ENCODE measurements around the gene IFT57.

Gene IFT57

GRCh38 chr3:108218811-108219210 lies 3.4 kb downstream of the IFT57 start:
- DNase-seq = no peak

GRCh38 chr3:108215871-108216270 lies 6.4 kb downstream of the IFT57 start:
- DNase-seq = no peak

- no peak for DNase-seq
These were observed 12.6 kb downstream of the IFT57 start for GRCh38 chr3:108209579-108209978.

GRCh38 chr3:108208831-108209230 lies 13.4 kb downstream of the IFT57 start:
- DNase-seq = no peak

- no peak for DNase-seq
These were observed 19.4 kb downstream of the IFT57 start for GRCh38 chr3:108202834-108203233.

- DNase-seq = no peak
These were observed 20.1 kb downstream of the IFT57 start for GRCh38 chr3:108202080-108202479.

GRCh38 chr3:108201258-108201657 lies 21.0 kb downstream of the IFT57 start:
- DNase-seq = no peak

- DNase-seq = no peak
These were observed 21.6 kb downstream of the IFT57 start for GRCh38 chr3:108200578-108200977.

GRCh38 chr3:108200024-108200423 lies 22.2 kb downstream of the IFT57 start:
- no peak for DNase-seq

GRCh38 chr3:108191394-108191793 lies 30.8 kb downstream of the IFT57 start:
- no peak for DNase-seq

GRCh38 chr3:108190346-108190745 lies 31.9 kb downstream of the IFT57 start:
- no peak for DNase-seq

- DNase-seq = no peak
These were observed 32.8 kb downstream of the IFT57 start for GRCh38 chr3:108189440-108189839.

GRCh38 chr3:108185536-108185935 lies 36.7 kb downstream of the IFT57 start:
- DNase-seq = no peak

GRCh38 chr3:108184824-108185223 lies 37.4 kb downstream of the IFT57 start:
- no peak for DNase-seq

- no peak for DNase-seq
These were observed 38.3 kb downstream of the IFT57 start for GRCh38 chr3:108183971-108184370.

GRCh38 chr3:108183181-108183580 lies 39.0 kb downstream of the IFT57 start:
- DNase-seq = no peak

- DNase-seq = no peak
These were observed 39.9 kb downstream of the IFT57 start for GRCh38 chr3:108182339-108182738.

GRCh38 chr3:108181172-108181571 lies 41.1 kb downstream of the IFT57 start:
- no peak for DNase-seq

GRCh38 chr3:108180194-108180593 lies 42.0 kb downstream of the IFT57 start:
- no peak for DNase-seq

- no peak for DNase-seq
These were observed 43.5 kb downstream of the IFT57 start for GRCh38 chr3:108178676-108179075.

- DNase-seq = no peak
These were observed 44.7 kb downstream of the IFT57 start for GRCh38 chr3:108177536-108177935.

- no peak for DNase-seq
These were observed 46.9 kb downstream of the IFT57 start for GRCh38 chr3:108175352-108175751.

GRCh38 chr3:108171106-108171505 lies 51.1 kb downstream of the IFT57 start:
- DNase-seq = no peak

- no peak for DNase-seq
These were observed 57.8 kb downstream of the IFT57 start for GRCh38 chr3:108164391-108164790.

GRCh38 chr3:108159865-108160264 lies 62.4 kb downstream of the IFT57 start:
- no peak for DNase-seq

- no peak for DNase-seq
These were observed 63.1 kb downstream of the IFT57 start for GRCh38 chr3:108159105-108159504.

Measured in NCI-H2029 treated with DMSO at 0.1 percent for 48 hours (cell line).